GM23338 (cell line): ENCODE data around the gene ZC2HC1B. TPM values are rescaled to one million over a fixed set of nuclear protein-coding genes. Genes with fewer than 3 reads are reported as not detected.
A peak's percentile ranks its signal among the peaks of the same experiment; 100 is the strongest.

ENCODE experiments used
- ATAC-seq: fragments of 200-7000 bp; cut with Tn5 transposase; 3 replicates; pipeline ENCODE4 v1.9.1; 2020
- DNase-seq: peaks from one replicate; pipeline ENCODE4 v3.0.0-alpha.2; 2015; ENCODE audit warnings: low spot score
- H2AFZ ChIP-seq: fragments of 200-600 bp; sonication (generic); 2 replicates; pipeline ENCODE4 v1.8.0; 2016; ENCODE audit warnings: antibody characterized with exemption, mild to moderate bottlenecking, moderate library complexity
- H3F3A ChIP-seq: fragments of 200-600 bp; sonication (generic); replicated peaks from 2 replicates; pipeline ENCODE4 v1.8.0; 2017; ENCODE audit warnings: antibody characterized with exemption, mixed run types, low read depth
- H3K27ac ChIP-seq: fragments of 200-600 bp; sonication (generic); 2 replicates; pipeline ENCODE4 v1.6.1; 2016; ENCODE audit warnings: low read depth
- H3K27me3 ChIP-seq: fragments of 200-600 bp; sonication (generic); 2 replicates; pipeline ENCODE4 v1.8.0; 2016; ENCODE audit warnings: mild to moderate bottlenecking, mixed run types, moderate library complexity; ENCODE audit not compliant: insufficient read depth
- H3K36me3 ChIP-seq: fragments of 200-600 bp; sonication (generic); 2 replicates; pipeline ENCODE4 v1.8.0; 2016; ENCODE audit warnings: mild to moderate bottlenecking; ENCODE audit not compliant: insufficient read depth
- H3K4me1 ChIP-seq: fragments of 200-600 bp; sonication (generic); 2 replicates; pipeline ENCODE4 v1.8.0; 2016; ENCODE audit warnings: mild to moderate bottlenecking, moderate library complexity; ENCODE audit not compliant: insufficient read depth
- H3K4me2 ChIP-seq: fragments of 200-600 bp; sonication (generic); 2 replicates; pipeline ENCODE4 v1.7.1; 2017; ENCODE audit warnings: mixed run types
- H3K4me3 ChIP-seq: fragments of 200-600 bp; sonication (generic); 2 replicates; pipeline ENCODE4 v1.6.1; 2016; ENCODE audit warnings: mixed run types
- H3K79me2 ChIP-seq: fragments of 200-600 bp; sonication (generic); replicated peaks from 2 replicates; pipeline ENCODE4 v1.8.0; 2017; ENCODE audit warnings: mild to moderate bottlenecking; ENCODE audit not compliant: insufficient read depth
- H3K9me2 ChIP-seq: fragments of 200-600 bp; sonication (generic); 2 replicates; pipeline ENCODE4 v1.8.0; 2017; ENCODE audit not compliant: insufficient read depth
- H4K20me1 ChIP-seq: fragments of 200-600 bp; sonication (generic); replicated peaks from 2 replicates; pipeline ENCODE4 v1.8.0; 2017; ENCODE audit warnings: mild to moderate bottlenecking; ENCODE audit not compliant: insufficient read depth
- H3K27ac Mint-ChIP-seq: 2 replicates; pipeline ENCODE4 v1.8.0; 2020; ENCODE audit warnings: inconsistent platforms, mild to moderate bottlenecking, moderate library complexity, mixed read lengths
- H3K27me3 Mint-ChIP-seq: 3 replicates; pipeline ENCODE4 v1.8.0; 2022; ENCODE audit warnings: low read depth, mild to moderate bottlenecking, moderate library complexity, mixed read lengths, inconsistent platforms; ENCODE audit not compliant: insufficient read depth, poor library complexity
- H3K36me3 Mint-ChIP-seq: 3 replicates; pipeline ENCODE4 v1.8.0; 2021; ENCODE audit warnings: low read depth, mild to moderate bottlenecking, inconsistent platforms, moderate library complexity, mixed read lengths
- H3K4me1 Mint-ChIP-seq: 3 replicates; pipeline ENCODE4 v1.8.0; 2020; ENCODE audit warnings: mild to moderate bottlenecking, inconsistent platforms, mixed read lengths
- H3K4me3 Mint-ChIP-seq: 3 replicates; pipeline ENCODE4 v1.8.0; 2021; ENCODE audit warnings: moderate library complexity, mild to moderate bottlenecking, inconsistent platforms, mixed read lengths
- H3K9me3 Mint-ChIP-seq: 3 replicates; pipeline ENCODE4 v1.8.0; 2020; ENCODE audit warnings: moderate library complexity, mild to moderate bottlenecking, inconsistent platforms, mixed read lengths
- CREB1 ChIP-seq: fragments of 250-450 bp; sonication (Bioruptor Pico); IDR thresholded peaks from 2 replicates; pipeline ENCODE4 v1.5.0; 2020; ENCODE audit warnings: low read depth, mild to moderate bottlenecking, moderate library complexity
- ETS1 ChIP-seq: IDR thresholded peaks from 2 replicates; pipeline ENCODE4 v1.6.1; 2016; ENCODE audit warnings: antibody characterized with exemption
- EZH2phosphoT487 ChIP-seq: fragments of 200-600 bp; sonication (generic); IDR thresholded peaks from one replicate; pipeline ENCODE4 v1.8.1; 2018; ENCODE audit warnings: antibody characterized with exemption; ENCODE audit not compliant: unreplicated experiment
- NANOG ChIP-seq: IDR thresholded peaks from 2 replicates; pipeline ENCODE4 v1.6.1; 2016; ENCODE audit warnings: antibody characterized with exemption, borderline replicate concordance
- REST ChIP-seq: IDR thresholded peaks from one replicate; pipeline ENCODE4 v1.6.1; 2018; ENCODE audit warnings: antibody characterized with exemption; ENCODE audit not compliant: unreplicated experiment
- ZNF114 ChIP-seq: fragments of 250-450 bp; sonication (Bioruptor Pico); IDR thresholded peaks from 2 replicates; pipeline ENCODE4 v1.5.0; 2020; ENCODE audit warnings: mild to moderate bottlenecking, moderate library complexity
- ZNF331 ChIP-seq: fragments of 250-450 bp; sonication (Bioruptor Pico); IDR thresholded peaks from 2 replicates; pipeline ENCODE4 v1.5.0; 2020; ENCODE audit warnings: low read depth, mild to moderate bottlenecking, moderate library complexity
- polyA plus RNA-seq: library from polyadenylated mRNA; unstranded; fragments of >200 nt; fragmentation: Nextera tagmentation; extraction: Ambion mirVana; gene quantifications from 2 replicates; pipeline ENCODE4 v1.2.1, GENCODE V29; 2016
- total RNA-seq: library from RNA; depleted of rRNA; stranded (reverse); fragments of >200 nt; shearing (Covaris generic); gene quantifications from 2 replicates; pipeline ENCODE4 v1.2.3, GENCODE V29; 2014

ZC2HC1B gene
- total and polyA plus RNA-seq, 2 experiments from 2014 or later, result not detected

GRCh38 chr6:143957679-143958274, 93.5 kb downstream of the ZC2HC1B start:
- Histone ChIP-seq H2AFZ (no peak overlapping the region), H3K79me2 (no peaks in the 10 kb centered on the region), H3K4me3 (peak overlapping the region; percentile 32; the same call in 1 of the 2 replicates), H4K20me1 (no peaks in the 10 kb centered on the region), H3F3A (no peaks in the 10 kb centered on the region; the same call in none of the 2 replicates), H3K4me1 (peaks cover 58% of the 10 kb centered on the region), H3K27me3 (peaks cover 95% of the 10 kb centered on the region), H3K9me2 (0 out of 2 replicates have a peak, but pooled peaks cover under 1% of the 10 kb centered on the region), H3K36me3 (no peaks in the 10 kb centered on the region), H3K4me2 (peak overlapping the region; percentile 61), H3K27ac (no peak overlapping the region)
- peaks cover 56% of the 10 kb centered on the region for H3K27me3 Mint-ChIP-seq
- DNase-seq (no peak), ATAC-seq (peak; percentile 14)
- no peak overlapping the region for H3K27ac Mint-ChIP-seq
- H3K4me3 Mint-ChIP-seq, result peak overlapping the region; percentile 17
- H3K4me1 Mint-ChIP-seq, result peaks cover 48% of the 10 kb centered on the region
- no peaks in the 10 kb centered on the region for H3K9me3 Mint-ChIP-seq
- H3K36me3 Mint-ChIP-seq, result no peaks in the 10 kb centered on the region
- TF ChIP-seq EZH2phosphoT487, result no peak

GRCh38 chr6:143958839-143959399, 94.6 kb downstream of the ZC2HC1B start:
- H3K27ac Mint-ChIP-seq, result no peak overlapping the region
- no peaks in the 10 kb centered on the region for H3K9me3 Mint-ChIP-seq
- no peaks in the 10 kb centered on the region for H3K36me3 Mint-ChIP-seq
- H4K20me1 ChIP-seq, result peaks cover 1% of the 10 kb centered on the region; the same call in 1 of the 2 replicates
- no peaks in the 10 kb centered on the region for H3K36me3 ChIP-seq
- peak overlapping the region; percentile 32 for H3K4me3 ChIP-seq
- H3K4me1 ChIP-seq, result peaks cover 62% of the 10 kb centered on the region
- ATAC-seq, result peak; percentile 86
- TF ChIP-seq NANOG, result peak; percentile 92
- no peak for TF ChIP-seq ZNF331 (CRISPR knock-in tag)
- no peak for TF ChIP-seq ZNF114 (CRISPR knock-in tag)
- TF ChIP-seq CREB1 (CRISPR knock-in tag), result 0 out of 2 replicates have a peak, but pooled peaks have one; percentile 25
- 0 out of 2 replicates have a peak, but pooled peaks have one; percentile 30 for TF ChIP-seq ETS1
- no peak for TF ChIP-seq REST
- H3K79me2 ChIP-seq, result no peaks in the 10 kb centered on the region
- peak; percentile 93 for DNase-seq
- H3K9me2 ChIP-seq, result no peaks in the 10 kb centered on the region
- peaks cover under 1% of the 10 kb centered on the region for H3F3A ChIP-seq
- H3K4me1 Mint-ChIP-seq, result peaks cover 54% of the 10 kb centered on the region
- peaks cover 66% of the 10 kb centered on the region for H3K27me3 Mint-ChIP-seq
- no peak overlapping the region for H2AFZ ChIP-seq
- H3K4me2 ChIP-seq, result peak overlapping the region; percentile 61
- H3K4me3 Mint-ChIP-seq, result peak overlapping the region; percentile 59
- H3K27me3 ChIP-seq, result peaks cover 96% of the 10 kb centered on the region
- H3K27ac ChIP-seq, result 0 out of 2 replicates have a peak overlapping the region, but pooled peaks have one; percentile 20
